Stimulated activated CD4-positive, alpha-beta T cell treated with anti-CD3 and anti-CD28 coated beads, Interleukin-4, amount 100 ng/mL, for 24 hours (primary cell): ENCODE data around the gene SEMA4F.

Source experiments
- DNase-seq: peaks from one replicate; pipeline ENCODE4 v3.0.0-alpha.2; 2020

SEMA4F gene

DNA sequence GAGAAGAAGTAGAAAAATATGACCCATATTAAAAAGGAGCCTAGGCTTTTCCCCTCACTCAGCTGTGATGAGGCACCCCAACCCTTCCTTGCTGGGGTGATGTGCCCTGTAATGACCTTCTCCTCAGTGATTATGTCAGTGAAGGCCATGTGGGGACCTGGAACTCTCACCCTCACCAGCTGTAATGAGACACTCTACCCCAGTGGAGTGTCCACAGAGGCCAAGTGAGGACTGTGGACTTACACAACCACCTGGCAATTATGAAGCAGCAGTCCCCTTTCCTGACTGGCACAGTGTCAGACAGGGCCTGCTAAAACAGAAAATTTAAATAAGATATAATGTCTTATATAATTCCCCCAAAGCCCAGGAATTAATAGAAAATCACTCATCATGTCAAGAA lies 54.2 kb downstream of the SEMA4F start:
- no peak for DNase-seq

DNA sequence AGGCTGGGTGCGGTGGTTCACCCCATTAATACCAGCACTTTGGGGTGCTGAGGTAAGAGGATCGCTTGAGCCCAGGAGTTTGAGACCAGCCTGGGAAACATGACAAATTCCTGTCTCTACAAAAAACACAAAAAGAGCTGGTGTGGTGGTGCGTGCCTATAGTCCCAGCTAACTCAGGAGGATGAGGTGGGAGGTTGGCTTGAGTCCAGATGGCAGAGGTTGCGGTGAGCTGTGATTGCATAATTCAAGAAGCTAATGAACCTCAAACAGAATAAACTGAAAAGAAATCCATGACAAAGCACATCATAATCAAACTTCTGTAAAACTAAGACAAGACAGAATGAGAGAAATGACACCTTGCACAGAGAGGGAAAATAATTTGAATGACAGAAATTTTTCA lies 54.8 kb downstream of the SEMA4F start:
- no peak for DNase-seq

DNA sequence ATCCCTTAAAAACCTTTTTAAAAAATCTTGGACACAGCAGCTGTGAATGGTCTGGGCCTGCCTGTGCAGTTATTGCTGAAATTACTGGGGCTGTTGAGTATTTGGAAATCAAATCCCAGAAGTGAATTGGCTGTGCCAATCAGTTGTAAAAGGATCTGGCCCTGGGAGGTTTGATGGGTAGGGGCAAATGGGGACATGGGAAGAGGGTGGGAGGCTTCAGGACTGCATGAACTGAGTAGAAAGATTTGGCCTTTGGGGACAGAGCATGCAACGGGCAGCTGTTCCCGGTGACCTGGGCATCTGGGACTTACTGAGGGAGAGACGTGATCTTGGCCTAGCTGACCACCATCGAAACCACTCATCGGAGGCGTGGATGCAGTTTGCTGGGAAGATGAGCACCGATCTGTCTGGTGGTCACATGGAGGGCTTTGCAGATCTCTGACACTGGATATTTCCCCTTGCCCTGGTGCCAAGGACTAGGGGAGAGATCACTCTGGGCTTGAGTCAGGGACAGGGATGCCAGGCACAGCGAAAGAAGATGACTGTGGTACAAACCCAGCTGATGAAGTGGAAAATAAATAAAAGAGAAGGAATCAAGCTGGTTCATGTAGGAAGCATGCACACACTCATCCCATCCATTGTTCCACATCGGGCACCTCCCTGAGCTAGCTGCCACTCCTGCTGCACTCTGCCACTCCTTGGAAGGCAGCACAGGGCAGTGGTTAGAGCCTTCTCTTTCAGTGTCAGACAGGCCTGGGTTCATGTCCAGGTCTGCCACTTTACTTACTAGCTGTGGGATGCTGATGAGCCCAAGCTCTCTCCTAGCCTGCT lies 58.4 kb downstream of the SEMA4F start:
- no peak for DNase-seq

DNA sequence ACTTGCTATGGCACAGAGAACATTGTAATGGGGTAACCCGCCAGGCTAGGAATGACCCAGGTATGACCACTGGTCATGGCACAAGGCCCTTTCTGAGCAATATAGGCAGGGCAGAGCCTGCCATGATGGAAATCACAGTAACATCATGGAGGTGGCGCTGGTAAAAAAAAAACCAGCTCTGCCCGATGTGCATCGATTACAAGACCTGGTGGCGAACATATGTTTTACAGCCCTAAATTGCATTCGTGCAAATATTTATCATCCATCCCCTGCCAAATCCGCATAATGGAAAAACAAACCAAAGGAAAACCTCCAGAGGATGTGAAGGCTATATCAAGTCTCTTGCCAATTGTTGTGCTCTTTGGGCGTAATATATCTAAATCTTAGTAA lies 60.6 kb downstream of the SEMA4F start:
- no peak for DNase-seq

DNA sequence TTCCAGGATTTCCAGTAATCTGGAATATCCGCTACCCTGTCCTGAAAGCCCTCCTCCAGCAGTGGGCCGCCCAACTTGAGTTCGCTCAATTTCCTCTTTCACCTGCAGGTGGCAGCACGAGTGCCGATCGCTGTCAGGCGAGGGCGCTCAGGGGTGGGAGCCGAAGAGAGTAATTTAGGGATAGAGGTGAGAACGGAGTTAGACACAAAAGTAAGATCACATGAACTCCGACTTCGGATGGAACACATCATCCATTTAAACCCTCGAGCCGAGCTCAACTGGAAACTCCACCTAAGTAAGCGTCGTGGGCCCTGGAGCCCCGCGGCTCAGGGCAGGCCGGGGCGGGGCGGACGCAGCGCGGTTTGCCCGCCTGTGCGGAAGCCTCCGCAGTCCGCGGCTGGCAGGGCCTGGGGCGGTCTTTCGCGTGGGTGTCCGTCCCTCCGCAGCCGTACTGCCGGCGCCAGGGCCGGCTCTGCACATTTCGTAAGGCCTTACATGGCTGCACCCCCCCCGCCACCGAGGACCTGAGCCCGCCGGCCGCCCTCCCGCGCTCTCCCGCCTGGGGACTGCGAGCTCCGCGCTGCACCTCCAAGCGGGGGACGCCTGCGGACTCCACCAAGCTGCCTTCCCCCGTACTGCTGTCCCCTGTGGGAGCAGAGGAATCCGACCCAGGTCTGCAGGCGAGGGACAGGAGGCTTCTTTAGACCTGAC lies 61.2 kb downstream of the SEMA4F start:
- peak; percentile 84 for DNase-seq

DNA sequence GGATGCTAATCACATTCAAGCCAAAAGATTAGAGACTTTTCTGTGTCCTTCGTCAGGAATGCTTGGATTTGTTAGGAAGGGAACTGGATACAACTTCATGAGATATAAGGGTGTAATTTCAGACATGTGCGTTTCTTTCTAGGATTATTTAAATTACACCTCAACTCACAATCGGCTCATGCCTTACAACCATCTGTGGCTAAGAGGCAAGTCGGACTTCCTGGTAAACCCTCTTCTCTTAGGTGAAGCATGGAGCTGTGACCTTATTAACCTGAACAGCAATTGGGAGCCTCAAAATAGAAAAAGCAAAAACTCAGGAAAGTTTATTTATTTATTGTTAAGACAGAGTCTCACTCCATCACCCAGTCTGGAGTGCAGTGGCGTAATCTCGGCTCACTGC lies 61.8 kb downstream of the SEMA4F start:
- no peak for DNase-seq

DNA sequence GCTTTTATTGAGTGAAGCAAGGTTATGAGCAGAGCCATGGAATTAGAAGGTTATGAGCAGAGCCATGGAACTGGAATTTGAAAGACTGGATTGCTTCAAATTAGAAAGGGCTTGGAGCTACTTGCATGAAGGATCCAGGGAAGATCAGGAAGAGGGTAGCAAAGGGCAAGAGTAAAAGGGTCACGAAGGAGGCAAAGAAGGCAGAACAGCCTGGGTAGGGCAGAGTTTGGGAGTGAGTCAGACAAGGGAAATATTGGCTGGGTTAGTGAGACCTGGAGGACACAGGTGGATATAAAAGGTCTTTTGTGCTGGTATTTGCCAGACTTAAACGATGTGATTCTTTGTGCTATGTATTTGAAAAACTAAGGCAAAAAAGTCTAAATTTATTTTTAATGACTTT lies 65.0 kb downstream of the SEMA4F start:
- DNase-seq = no peak

DNA sequence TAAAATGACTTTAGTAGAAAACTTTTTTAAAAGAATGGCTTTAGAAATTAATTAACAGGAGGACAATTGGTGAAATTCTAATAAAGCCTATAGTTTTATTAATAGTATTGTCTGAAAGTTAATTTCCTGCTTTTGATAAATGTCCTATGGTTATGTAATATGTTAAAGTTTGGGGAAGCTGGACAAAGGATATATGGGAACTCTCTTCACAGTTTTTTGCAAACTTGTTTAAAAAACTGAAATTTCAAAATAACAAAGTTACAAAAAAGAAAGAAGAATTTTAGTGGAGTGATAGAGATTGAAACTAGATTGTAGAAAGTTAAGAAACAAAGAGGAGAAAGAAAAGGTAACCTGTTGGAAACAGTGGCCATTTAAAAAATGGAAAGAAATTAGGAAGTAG lies 67.3 kb downstream of the SEMA4F start:
- no peak for DNase-seq

DNA sequence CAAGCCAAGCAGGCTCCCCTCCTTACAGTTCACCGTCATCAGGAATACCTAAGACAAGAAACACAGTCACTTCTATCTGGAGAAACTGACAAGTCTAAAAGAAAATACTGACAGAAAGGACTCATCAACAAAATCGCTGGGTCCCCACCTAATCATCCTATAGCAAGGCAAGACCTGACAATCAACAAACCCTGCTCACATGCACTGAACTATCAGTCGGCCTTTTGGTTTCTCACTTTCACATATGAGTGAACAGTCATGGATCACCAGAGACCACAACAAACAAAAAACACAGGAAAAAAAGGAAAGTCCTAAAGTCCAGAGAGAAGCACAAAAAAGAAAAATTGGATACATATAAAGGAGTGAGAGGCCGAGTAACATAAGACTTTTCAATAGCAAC lies 70.4 kb downstream of the SEMA4F start:
- no peak for DNase-seq

DNA sequence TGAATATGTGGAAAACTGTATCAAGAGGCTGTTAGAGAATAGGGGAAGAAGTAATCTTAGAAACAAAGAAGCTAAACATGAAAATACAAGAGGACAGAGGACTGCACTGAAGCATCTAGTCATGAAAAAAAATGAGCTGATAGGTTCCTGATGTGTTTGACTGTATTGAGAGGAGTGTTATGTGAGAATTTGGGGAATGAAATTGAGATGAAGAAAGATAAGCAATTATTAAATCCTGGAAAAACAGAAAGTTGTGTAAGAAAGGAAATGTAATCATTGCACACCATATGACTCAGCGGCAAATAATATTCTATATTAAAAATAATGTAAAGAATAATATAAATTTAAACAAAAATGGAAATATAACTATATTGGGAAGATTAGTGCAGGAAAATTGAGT lies 71.2 kb downstream of the SEMA4F start:
- no peak for DNase-seq

DNA sequence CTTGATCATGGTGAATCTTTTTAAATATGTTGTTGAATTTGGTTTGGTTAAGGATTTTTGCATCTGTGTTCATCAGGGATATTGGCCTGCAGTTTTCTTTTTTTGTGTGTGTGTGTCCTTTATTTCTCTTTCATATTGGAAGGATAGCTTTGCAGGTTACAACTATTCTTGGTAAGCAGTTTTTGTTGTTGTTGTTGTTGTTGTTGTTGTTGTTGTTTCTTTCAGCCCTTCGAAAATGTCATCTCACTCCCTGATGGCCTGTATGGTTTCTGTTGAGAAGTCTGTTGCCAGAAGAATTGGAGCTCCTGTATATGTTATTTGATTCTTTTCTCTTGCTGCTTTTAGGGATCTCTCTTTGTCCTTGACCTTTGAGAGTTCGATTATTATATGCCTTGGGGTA lies 74.8 kb downstream of the SEMA4F start:
- no peak for DNase-seq

DNA sequence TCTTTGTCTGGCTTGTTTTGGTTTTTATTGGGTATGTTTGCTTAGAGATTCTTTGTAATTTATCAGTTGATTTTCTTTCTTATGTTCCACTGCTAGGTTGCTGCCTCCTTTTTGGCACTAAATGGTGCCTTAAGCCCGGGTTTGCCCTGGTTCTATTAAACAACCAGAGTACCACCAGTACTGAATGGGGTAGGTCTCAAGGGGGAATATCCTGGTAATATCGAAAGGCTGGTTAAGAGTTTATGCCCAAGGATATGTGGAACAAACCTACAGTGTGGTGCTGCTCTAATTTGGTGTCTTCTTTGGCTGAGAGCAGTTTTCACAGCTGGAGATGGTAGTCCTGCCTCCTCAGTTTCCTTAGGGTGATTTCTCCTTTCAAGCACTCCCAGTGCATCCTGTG lies 76.5 kb downstream of the SEMA4F start:
- DNase-seq = no peak
